Loucy (cell line): ENCODE results near the gene CCDC138.

Experiments used
- H2AFZ ChIP-seq: fragments of 200-600 bp; sonication (generic); 2 replicates; pipeline ENCODE4 v1.6.0; 2016; ENCODE audit warnings: antibody characterized with exemption, mild to moderate bottlenecking, low read length, moderate library complexity
- H3F3A ChIP-seq: fragments of 200-600 bp; 2 replicates; pipeline ENCODE4 v1.6.0; 2016; ENCODE audit warnings: antibody characterized with exemption, low read depth, mild to moderate bottlenecking
- H3K27me3 ChIP-seq: fragments of 200-600 bp; sonication (generic); 2 replicates; pipeline ENCODE4 v1.6.1; 2014; ENCODE audit warnings: low read length, mild to moderate bottlenecking; ENCODE audit not compliant: insufficient read depth, poor library complexity, severe bottlenecking
- H3K36me3 ChIP-seq: fragments of 200-600 bp; sonication (generic); 2 replicates; pipeline ENCODE4 v1.6.1; 2016; ENCODE audit warnings: low read length; ENCODE audit not compliant: insufficient read depth
- H3K4me1 ChIP-seq: fragments of 200-600 bp; sonication (generic); 2 replicates; pipeline ENCODE4 v1.5.1; 2014; ENCODE audit warnings: low read length, mild to moderate bottlenecking; ENCODE audit not compliant: insufficient read depth, poor library complexity, severe bottlenecking
- H3K4me2 ChIP-seq: fragments of 200-600 bp; sonication (generic); 2 replicates; pipeline ENCODE4 v1.6.0; 2014; ENCODE audit warnings: antibody characterized with exemption, low read length, low read depth, mild to moderate bottlenecking; ENCODE audit not compliant: poor library complexity, severe bottlenecking
- H3K4me3 ChIP-seq: fragments of 200-600 bp; sonication (generic); 2 replicates; pipeline ENCODE4 v1.5.1; 2014; ENCODE audit warnings: low read length, mild to moderate bottlenecking, mixed read lengths; ENCODE audit not compliant: poor library complexity, severe bottlenecking
- H3K79me2 ChIP-seq: fragments of 200-600 bp; sonication (generic); 2 replicates; pipeline ENCODE4 v1.6.1; 2014; ENCODE audit warnings: low read length; ENCODE audit not compliant: insufficient read depth
- H3K9ac ChIP-seq: fragments of 200-600 bp; sonication (generic); 2 replicates; pipeline ENCODE4 v1.6.0; 2014; ENCODE audit warnings: mild to moderate bottlenecking, low read depth, low read length, moderate library complexity; ENCODE audit not compliant: poor library complexity, severe bottlenecking
- H3K9me2 ChIP-seq: fragments of 200-600 bp; sonication (generic); replicated peaks from 2 replicates; pipeline ENCODE4 v1.6.1; 2016; ENCODE audit warnings: low read depth, low read length, mixed read lengths
- H3K9me3 ChIP-seq: fragments of 200-600 bp; sonication (generic); 2 replicates; pipeline ENCODE4 v1.6.1; 2014; ENCODE audit warnings: mild to moderate bottlenecking, antibody characterized with exemption, low read length, low read depth; ENCODE audit not compliant: insufficient read depth
- H4K20me1 ChIP-seq: fragments of 200-600 bp; sonication (generic); 2 replicates; pipeline ENCODE4 v1.6.0; 2014; ENCODE audit warnings: antibody characterized with exemption, low read length, mild to moderate bottlenecking; ENCODE audit not compliant: insufficient read depth, poor library complexity, severe bottlenecking
- CTCF ChIP-seq: fragments of 200-600 bp; sonication (generic); conservative IDR thresholded peaks from 2 replicates; pipeline ENCODE4 v1.5.1; 2014; ENCODE audit warnings: mild to moderate bottlenecking, antibody characterized with exemption, low read length
- EZH2phosphoT487 ChIP-seq: fragments of 200-600 bp; IDR thresholded peaks from 2 replicates; pipeline ENCODE4 v1.6.1; 2018; ENCODE audit warnings: antibody characterized with exemption, mild to moderate bottlenecking, moderate library complexity, borderline replicate concordance

CCDC138 gene

GRCh38 chr2:108834620-108835019 is 48.0 kb downstream of the CCDC138 start:
- Histone ChIP-seq H3K36me3 (peaks cover 4% of the 10 kb centered on the region; the same call in 1 of the 2 replicates), H3K4me3 (no peak overlapping the region), H4K20me1 (no peaks in the 10 kb centered on the region), H3K9me3 (peaks cover 15% of the 10 kb centered on the region), H3K9ac (no peak overlapping the region), H3K27me3 (no peaks in the 10 kb centered on the region), H3K4me1 (peaks cover 5% of the 10 kb centered on the region), H3K9me2 (no peaks in the 10 kb centered on the region), H3F3A (no peaks in the 10 kb centered on the region), H2AFZ (no peak overlapping the region), H3K79me2 (no peaks in the 10 kb centered on the region), H3K4me2 (no peak overlapping the region)
- no peak for TF ChIP-seq CTCF
- TF ChIP-seq EZH2phosphoT487: no peak

- TF ChIP-seq CTCF (no peak), EZH2phosphoT487 (no peak)
Observed at GRCh38 chr2:108835040-108835439, 48.5 kb downstream of the CCDC138 start.

GRCh38 chr2:108837198-108837597 is 50.6 kb downstream of the CCDC138 start:
- Histone ChIP-seq H3K9me3 (peaks cover 22% of the 10 kb centered on the region), H3K9me2 (no peaks in the 10 kb centered on the region), H3K4me2 (no peak overlapping the region), H3K79me2 (no peaks in the 10 kb centered on the region), H4K20me1 (no peaks in the 10 kb centered on the region), H3F3A (no peaks in the 10 kb centered on the region), H2AFZ (no peak overlapping the region), H3K4me3 (no peak overlapping the region), H3K4me1 (peaks cover 5% of the 10 kb centered on the region), H3K27me3 (no peaks in the 10 kb centered on the region), H3K9ac (no peak overlapping the region), H3K36me3 (peaks cover 27% of the 10 kb centered on the region; the same call in 1 of the 2 replicates)
- TF ChIP-seq CTCF (no peak), EZH2phosphoT487 (no peak)

More at GRCh38 chr2:108835040-108835439, 48.5 kb downstream of the CCDC138 start:
- Histone ChIP-seq H3K9me3 (peaks cover 18% of the 10 kb centered on the region), H3K4me2 (no peak overlapping the region), H3K4me1 (peaks cover 5% of the 10 kb centered on the region), H3K4me3 (no peak overlapping the region), H3K9ac (no peak overlapping the region), H3K36me3 (peaks cover 8% of the 10 kb centered on the region; the same call in 1 of the 2 replicates), H3K9me2 (no peaks in the 10 kb centered on the region), H4K20me1 (no peaks in the 10 kb centered on the region), H3F3A (no peaks in the 10 kb centered on the region), H3K79me2 (no peaks in the 10 kb centered on the region), H3K27me3 (no peaks in the 10 kb centered on the region), H2AFZ (no peak overlapping the region)
